HG03025 (cell line): ENCODE measurements around the gene RNF112.

Experiments
- ATAC-seq: cut with Tn5 transposase; IDR thresholded peaks from one replicate; pipeline ENCODE4 v1.9.1; 2021; ENCODE audit warnings: mild to moderate bottlenecking, moderate library complexity; ENCODE audit not compliant: unreplicated experiment, low FRiP score

The RNF112 gene

DNA sequence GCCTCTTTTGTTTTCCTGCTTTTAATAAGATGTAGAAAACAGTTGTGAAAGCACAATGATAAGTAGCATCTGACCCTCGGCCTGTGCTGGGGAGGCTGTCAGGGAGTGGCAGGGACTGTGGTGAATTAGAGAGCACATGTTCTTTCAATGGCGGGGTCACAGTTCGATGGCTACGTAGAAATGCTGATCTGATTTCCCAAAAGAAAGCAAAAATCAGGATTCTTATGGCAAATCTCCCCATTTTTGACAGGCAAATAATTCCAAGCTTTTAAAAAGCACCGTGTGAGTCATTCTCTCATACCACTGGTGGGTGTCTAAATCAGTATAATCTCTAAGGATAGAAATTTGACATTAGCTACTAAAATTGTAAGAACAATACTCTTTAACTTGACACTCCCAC, 36.9 kb upstream of the RNF112 start:
- no peak for ATAC-seq

- ATAC-seq, result no peak
These were observed 35.3 kb upstream of the RNF112 start for GRCh38 chr17:19375732-19376131.

GRCh38 chr17:19376811-19377210, 34.2 kb upstream of the RNF112 start:
- ATAC-seq, result no peak

GRCh38 chr17:19377602-19378415, 33.2 kb upstream of the RNF112 start:
- peak; percentile 92 for ATAC-seq

DNA sequence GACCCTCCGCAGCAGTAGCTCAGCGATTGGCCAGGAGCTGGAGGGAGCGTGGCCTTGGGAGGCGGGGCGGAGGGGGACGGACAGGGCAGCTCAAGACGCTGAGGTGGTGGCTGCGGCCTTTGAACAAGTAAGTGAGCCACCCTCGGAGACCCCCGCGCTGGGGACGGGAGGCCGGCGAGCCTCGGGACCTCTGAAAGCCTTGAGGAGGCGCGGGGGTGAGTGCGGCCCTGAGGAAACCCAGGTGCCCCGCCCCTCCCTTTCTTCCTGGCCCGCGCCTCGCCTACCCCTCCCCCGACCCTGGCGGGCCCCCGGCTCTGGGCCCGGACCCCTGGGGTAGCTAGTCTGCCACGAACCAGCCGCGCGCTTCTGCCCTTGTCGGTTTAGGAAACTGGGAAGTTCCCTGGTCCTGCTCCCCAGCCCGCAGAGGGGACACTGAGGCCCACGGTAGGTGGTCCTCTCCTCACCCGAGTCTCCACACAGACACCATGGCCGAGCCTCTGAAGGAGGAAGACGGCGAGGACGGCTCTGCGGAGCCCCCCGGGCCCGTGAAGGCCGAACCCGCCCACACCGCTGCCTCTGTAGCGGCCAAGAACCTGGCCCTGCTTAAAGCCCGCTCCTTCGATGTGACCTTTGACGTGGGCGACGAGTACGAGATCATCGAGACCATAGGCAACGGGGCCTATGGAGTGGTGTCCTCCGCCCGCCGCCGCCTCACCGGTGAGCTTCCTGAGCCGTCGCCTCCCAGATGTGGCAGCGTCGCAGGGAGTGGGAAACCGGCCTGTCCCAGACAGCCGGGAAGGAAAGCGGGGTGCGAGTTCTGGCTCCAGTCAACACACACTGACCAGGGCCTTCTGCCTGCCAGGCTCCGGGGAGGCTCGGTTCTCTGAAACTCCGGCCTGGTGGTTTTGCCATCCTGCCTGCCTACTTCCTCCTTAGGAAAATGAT, 32.3 kb upstream of the RNF112 start, which contains the start of gene MAPK7:
Gene MAPK7, plus strand, starts transcription at position 83 of the 945 bp plus-strand sequence. Its CDS starts 403 bp downstream, at position 486.
- peak; percentile 19 for ATAC-seq

DNA sequence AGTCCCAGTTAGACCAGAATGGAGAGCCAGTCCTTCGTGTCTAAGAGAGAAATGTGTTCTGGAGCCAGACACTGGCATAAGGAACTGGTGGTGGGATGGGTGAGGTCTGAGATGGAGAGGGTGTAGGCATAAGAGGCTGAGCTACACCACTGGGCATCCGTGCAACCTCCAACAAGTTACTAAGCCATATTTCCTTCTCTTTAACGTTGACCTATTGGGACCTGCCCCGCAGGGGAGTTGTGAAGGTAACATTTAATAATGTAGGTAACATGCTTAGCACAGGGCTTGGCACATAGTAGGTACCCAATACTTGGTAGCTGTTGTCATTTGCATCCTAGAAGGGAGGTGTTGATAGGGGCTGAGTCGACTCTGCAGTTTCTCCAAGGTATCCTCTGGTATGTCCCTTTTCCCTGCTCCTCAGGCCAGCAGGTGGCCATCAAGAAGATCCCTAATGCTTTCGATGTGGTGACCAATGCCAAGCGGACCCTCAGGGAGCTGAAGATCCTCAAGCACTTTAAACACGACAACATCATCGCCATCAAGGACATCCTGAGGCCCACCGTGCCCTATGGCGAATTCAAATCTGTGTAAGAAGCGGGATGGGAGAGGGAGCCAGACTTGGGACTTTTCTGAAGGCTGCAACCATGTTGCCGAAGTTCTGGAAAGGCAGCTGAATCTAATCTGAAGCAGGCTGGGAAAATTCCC, 31.5 kb upstream of the RNF112 start:
- ATAC-seq, result no peak

- no peak for ATAC-seq
These were observed 30.3 kb upstream of the RNF112 start for GRCh38 chr17:19380481-19381301.

GRCh38 chr17:19381361-19381740, 29.7 kb upstream of the RNF112 start:
- no peak for ATAC-seq

DNA sequence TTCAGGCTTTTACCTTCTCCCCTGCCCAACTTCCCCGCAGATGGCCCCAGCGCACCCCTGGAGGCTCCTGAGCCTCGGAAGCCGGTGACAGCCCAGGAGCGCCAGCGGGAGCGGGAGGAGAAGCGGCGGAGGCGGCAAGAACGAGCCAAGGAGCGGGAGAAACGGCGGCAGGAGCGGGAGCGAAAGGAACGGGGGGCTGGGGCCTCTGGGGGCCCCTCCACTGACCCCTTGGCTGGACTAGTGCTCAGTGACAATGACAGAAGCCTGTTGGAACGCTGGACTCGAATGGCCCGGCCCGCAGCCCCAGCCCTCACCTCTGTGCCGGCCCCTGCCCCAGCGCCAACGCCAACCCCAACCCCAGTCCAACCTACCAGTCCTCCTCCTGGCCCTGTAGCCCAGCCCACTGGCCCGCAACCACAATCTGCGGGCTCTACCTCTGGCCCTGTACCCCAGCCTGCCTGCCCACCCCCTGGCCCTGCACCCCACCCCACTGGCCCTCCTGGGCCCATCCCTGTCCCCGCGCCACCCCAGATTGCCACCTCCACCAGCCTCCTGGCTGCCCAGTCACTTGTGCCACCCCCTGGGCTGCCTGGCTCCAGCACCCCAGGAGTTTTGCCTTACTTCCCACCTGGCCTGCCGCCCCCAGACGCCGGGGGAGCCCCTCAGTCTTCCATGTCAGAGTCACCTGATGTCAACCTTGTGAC, 29.1 kb upstream of the RNF112 start:
- no peak for ATAC-seq

DNA sequence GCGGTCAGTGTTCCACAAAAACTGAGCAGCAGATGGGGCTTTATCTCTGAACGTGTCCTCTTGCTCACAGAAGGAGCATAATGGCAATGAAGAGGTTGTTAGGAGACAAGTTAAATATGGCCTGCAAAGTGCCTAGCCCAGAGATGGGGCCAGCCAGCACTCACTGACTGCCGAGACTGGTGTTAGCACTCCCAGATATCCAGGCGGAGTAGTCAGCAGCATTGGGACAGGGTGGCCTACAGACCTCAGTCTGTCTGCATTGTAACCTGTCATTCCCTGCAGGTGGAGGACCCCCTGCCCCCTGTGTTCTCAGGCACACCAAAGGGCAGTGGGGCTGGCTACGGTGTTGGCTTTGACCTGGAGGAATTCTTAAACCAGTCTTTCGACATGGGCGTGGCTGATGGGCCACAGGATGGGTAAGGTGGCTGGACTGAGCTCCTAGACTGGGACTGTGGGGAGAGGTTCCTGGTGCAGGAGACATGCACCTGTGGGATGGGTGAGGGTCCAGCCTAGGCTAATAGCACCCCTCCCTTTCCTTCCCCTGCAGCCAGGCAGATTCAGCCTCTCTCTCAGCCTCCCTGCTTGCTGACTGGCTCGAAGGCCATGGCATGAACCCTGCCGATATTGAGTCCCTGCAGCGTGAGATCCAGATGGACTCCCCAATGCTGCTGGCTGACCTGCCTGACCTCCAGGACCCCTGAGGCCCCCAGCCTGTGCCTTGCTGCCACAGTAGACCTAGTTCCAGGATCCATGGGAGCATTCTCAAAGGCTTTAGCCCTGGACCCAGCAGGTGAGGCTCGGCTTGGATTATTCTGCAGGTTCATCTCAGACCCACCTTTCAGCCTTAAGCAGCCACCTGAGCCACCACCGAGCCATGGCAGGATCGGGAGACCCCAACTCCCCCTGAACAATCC, 28.2 kb upstream of the RNF112 start:
- ATAC-seq, result no peak

- no peak for ATAC-seq
These were observed 27.2 kb upstream of the RNF112 start for GRCh38 chr17:19383681-19384470.

DNA sequence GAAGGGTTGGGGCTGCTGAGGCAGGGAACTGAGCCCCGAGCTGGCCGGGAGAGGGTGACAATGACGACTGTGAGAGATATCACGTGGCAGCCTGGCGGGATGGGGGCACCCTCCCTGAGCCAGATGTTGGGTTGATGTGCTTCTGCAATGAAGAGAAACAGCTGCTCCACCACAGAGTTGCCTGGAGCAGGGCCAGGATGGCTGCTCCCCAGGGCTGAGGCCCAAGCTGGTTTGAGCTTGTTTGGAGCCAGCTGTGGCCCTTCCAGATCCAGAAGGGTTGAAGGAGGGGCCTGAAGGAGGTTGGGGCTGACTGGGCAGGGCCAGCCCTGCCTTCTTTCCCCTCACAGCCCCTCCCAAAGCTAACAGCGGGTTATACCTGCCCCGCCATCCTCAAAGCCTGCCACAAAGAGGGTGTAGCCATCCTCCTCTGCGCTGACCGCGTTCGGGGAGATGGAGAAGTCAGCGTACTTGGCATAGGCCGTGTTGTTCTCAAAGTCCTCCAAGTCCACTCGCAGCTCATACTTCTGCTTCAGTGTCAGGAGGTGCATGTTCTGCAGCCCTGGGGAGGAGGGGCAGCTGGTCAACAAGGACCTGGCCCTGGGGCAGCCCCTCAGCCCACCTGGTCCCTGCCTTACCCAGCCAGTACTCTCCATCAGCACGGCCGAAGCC, 26.2 kb upstream of the RNF112 start:
- ATAC-seq, result no peak

GRCh38 chr17:19385521-19385983, 25.5 kb upstream of the RNF112 start:
- ATAC-seq, result no peak

DNA sequence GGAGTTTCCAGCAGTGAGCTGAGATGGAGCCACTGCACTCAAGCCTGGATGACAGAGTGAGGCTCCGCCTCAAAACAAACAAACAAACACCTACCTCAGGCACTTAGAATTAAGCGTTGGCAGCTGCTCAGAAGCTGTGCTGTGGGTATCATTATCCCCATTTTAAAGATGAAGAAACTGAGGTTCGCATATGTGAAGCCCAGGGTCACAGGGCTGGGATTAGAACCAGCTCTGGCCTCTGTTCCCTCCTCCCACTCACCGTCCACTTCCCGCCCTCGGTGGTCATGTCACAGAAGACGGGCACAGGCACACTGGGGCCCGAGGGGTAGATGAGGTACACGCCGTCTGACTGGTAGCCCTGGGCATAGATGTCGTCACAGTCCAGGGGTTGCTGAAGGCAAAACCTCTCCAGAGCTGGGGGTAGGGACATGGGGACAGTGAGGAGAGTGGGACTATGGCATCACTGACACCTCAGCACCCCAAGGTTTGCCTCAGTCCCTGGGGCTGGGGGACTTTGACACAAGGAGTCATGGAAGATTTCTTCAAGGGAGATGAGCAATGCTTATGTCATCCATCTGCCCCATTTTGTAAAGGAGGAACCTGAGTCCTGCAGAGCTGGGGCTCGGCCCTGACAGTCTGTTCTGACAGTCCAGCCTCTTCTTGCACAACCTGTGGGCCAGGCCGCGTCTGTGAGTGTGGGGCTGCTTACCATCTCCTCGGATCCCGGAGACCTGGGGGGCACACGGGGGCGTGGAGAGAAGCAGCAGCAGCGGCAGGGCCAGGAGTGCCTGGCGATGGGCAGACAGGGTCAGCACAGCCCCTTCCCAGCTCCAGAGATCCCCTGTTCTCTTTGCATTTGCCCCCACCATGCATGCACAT, 24.7 kb upstream of the RNF112 start:
- no peak for ATAC-seq

GRCh38 chr17:19386974-19387920, 23.8 kb upstream of the RNF112 start, which contains the start of gene MFAP4:
MFAP4 (minus strand) TSS chr17:19387190; CDS start chr17:19387155, 35 bp downstream.
- ATAC-seq, result no peak
